GM18907 (cell line): Measurements from ENCODE around the gene GATA2.

Source experiments
- ATAC-seq: cut with Tn5 transposase; IDR thresholded peaks from one replicate; pipeline ENCODE4 v1.9.1; 2021; ENCODE audit warnings: mild to moderate bottlenecking, moderate library complexity; ENCODE audit not compliant: unreplicated experiment

Gene GATA2

DNA sequence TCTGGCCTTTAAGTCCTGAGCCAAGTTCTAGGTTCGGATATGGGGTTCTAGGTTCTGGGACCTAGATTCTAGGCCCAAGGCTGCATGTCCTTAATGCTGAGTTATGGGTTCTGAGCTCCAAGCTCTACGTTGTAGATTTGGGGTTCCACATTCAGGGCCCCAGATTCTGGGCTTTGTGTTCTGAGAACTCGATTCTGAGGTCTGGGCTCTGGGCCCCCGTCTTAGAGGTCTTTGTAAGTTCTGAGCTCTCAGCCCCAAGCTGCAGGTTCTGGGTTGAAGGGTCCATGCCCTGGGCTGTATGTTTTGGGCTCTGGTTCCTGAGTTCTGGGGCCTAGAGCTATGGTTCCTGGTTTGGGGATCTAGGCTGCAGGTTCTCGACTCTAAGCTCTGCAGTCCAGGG lies 16.3 kb downstream of the GATA2 start:
- ATAC-seq: no peak

DNA sequence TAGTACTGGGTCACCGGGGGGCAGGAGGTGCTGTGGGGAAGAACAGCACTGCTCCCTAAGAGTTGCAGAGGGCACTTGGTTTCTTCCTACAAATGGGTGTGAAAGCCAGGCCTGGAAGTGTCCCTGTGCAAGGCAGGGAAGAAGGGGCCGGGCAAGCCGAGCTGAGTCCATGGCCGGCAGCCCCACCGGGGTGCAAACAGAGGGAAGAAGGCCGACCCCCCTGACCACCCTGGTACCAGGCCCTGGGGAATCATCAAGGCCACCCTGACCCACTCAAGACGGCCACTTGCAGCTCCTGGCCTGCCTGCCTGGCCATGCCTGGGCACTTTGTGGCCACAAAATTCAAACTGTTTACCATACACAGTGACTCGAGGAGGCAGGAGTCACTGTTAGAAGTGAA lies 17.6 kb downstream of the GATA2 start:
- ATAC-seq: no peak

DNA sequence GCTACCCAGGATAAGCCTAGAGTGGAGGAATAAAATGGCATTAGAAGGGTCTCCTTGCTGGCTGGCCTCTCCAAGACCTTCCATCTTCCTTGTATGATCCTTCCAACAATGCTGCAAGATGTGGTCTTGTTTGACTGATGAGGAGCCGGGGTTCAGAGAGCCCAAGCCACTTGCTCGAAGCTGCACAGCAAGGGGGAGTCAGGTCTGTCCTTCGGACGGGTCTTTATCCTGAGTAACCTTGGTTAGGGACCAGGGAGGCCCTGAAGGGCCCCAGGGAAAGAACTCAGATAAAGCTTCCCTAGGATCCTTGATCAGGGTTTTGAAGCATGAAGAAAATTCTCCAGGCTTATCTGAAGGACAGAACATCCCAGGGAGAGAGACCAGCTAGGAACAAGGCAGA lies 19.3 kb downstream of the GATA2 start:
- no peak for ATAC-seq

DNA sequence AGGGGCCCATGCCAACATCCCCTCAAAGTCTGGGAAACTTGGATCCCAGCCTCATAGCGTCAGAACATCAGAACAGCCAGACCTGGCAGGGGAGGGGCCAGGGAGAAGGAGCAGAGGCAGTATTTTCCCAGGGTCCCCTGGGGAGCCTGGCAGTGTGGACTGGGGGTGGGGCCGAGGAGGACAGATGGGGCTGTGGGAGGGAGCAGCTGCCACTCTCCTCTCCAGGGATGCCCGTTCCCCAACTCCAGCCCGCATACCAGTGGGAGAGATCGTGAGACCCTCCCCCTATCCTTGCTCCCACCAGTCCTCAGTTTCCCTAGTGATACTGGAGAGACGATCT lies 19.9 kb downstream of the GATA2 start:
- no peak for ATAC-seq

DNA sequence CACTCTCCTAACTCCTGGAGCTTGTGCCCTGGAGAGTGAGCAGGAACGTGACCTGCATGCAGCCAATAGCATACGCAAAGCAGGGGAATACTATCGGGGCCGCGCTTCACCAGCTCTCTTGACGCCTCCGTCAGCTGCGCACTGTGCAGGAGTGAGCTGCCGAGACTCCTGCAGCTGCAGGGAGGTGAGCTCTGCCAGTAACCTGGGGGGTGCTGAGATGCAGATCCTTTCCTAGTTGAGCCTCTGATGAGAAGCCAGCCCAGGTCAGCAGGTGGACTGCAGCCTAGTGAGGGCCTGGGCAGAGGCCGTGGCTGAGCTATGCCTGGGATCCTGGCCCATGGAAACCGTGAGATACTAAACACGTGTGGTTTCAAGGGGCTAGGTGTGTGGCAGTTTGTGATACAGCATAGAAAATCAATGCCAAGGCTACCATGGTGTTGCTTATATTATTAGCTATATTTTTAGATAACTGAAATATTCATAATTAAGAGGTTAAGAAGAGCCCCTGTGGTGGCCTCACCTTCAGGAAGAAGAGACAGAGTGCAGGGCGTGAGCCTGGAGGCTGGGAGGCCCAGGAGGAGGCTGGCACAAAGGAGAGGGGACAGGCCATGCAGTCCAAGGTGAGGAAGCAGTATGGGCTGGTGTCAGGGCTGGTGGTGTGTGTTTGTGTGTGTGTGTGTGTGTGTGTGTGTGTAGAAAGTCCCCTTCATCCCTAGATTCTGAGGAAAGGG lies 20.4 kb downstream of the GATA2 start:
- ATAC-seq: no peak

DNA sequence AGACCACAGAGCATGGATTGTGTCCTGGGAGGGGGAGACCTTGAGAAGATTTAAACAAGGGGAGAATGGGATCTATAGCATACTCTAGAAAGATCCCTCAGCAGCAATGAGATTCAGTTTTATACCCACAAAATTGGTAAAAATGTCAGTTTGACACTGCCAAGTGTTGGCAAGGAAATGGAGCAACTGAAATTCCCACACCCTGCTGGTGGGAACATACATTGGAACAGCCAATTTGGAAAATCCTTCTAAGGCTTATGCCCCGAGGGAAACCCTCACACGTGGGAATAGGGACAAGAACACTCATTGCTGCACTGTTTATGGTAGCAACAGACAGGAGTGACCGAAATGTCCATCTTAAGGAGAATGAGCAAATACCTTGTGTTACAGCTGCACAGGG lies 21.3 kb downstream of the GATA2 start:
- no peak for ATAC-seq

DNA sequence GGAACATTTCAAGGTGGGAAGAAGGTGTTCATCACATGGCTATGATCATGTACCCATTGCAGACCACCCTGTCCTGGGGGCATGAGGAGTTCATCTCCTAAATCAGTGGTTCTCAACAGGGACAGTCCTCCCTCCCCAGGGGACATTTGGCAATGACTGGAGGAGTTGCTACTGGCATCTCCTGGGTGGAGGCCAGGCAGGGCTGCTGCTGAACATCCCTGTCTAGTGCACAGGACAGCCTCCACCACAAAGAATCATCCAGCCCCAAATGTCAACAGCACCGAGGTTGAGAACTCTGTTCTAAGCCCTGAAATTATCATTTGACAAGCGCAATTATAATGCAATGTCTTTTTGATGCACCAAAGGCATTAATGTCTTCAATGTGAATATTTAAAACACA lies 21.9 kb downstream of the GATA2 start:
- no peak for ATAC-seq

DNA sequence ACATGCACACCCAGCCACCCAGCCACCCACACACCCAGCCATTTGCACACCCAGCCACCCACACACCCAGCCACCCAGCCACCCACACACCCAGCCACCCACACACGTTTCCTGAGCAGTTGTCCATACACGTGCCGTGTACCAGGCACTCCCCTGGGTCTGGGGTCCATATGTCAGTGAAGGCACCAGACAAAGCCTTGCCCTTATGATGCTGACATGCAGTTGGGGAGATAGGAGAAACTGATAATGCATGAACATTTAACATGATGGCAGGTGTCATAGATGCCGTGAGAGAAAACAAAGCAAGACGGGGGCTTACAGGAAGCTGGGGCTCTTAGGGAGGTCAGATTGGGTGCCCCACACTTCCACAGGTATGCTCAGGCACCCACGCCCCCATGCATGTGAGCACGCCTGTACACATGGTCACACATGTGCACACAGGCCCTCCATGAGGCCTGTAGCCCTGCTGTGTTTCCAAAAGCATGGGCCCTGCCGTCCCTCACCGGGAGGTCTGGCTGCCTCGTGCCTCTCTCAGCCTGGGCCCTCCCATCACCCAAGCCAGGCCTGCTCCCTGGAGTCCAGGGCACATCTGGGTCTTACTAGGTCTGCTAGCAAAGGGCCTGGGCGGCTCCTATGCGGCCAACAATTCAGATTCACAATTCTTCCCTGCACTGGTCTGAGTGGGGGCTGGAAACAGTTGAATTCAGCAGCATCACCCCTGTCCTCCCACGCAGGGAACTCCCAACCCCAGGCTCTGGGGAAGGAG lies 22.7 kb downstream of the GATA2 start:
- no peak for ATAC-seq

DNA sequence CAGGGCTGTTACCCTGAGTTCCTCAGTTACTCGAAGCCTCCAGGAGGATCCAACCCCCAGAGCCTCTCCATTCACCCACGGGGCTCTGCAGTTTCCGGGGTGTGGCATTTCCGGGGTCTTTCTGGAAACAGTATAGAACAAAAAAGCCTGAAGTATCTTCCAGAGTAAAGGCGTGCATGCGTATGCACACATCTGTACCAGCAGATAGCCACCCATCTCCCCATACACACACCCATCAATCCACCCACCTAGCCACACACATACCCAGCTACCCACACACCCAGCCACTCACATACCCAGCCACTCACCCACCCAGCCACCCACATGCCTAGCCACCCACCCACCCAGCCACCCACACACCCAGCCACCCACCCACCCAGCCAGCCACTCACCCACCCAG lies 23.4 kb downstream of the GATA2 start:
- no peak for ATAC-seq

DNA sequence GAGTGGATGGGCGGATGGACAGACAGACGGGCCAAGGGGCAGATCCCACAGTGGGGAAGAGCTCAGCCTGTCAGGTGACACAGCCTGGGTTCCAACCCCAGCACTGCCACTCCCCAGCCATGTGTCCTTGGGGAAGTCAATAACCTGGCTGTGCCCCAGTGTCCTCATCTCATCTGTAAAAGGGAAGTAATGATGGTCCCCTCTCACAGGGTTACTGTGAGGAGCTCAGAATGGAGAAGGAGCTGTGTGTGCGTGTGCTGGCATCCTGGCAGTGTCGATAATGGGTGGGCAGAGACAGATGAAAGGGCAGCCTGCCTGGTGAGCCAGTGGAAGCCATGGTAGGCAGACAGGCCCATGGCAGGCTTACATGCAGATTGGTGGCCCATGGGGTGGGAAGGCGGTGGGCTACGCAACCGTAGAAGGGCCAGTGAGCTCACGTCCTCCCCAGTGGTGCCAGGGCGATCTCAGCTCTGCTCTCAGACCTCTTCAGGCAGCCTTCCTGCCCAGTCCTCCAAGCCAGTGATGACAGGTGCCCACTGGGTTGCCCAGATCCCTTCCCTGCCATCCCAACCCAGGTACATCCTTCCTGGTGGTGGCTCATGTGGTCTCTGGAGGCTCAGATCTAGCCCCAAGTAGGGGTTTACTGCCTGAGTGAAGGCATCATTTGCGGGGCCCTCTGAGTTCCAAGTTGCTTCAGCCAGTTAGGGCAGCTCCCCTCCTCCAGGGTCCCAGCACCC lies 24.0 kb downstream of the GATA2 start:
- no peak for ATAC-seq

DNA sequence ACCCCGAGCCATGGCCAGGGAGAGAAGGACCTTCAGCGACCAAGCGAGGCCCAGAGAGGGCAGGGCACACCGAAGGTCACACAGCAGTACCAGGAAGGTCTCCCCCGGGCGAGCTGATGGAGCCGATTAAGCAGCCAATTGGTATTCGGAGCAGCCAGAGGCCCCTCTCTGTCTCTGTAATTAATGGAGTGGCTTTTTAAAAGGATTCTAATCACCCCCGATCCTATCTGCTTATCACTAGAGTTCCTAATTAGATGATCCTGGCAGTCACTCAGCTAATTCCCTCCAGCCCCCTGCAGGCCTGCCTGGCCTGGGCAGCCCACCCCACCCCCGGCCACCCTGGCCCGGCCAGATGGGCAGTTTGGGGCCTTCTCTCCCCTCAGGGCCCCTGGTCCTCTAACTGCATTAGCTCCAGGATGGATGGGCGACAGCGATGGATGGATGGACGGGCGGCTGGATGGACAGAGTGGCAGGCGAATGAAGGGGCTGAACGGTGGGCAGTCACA lies 24.7 kb downstream of the GATA2 start:
- no peak for ATAC-seq

DNA sequence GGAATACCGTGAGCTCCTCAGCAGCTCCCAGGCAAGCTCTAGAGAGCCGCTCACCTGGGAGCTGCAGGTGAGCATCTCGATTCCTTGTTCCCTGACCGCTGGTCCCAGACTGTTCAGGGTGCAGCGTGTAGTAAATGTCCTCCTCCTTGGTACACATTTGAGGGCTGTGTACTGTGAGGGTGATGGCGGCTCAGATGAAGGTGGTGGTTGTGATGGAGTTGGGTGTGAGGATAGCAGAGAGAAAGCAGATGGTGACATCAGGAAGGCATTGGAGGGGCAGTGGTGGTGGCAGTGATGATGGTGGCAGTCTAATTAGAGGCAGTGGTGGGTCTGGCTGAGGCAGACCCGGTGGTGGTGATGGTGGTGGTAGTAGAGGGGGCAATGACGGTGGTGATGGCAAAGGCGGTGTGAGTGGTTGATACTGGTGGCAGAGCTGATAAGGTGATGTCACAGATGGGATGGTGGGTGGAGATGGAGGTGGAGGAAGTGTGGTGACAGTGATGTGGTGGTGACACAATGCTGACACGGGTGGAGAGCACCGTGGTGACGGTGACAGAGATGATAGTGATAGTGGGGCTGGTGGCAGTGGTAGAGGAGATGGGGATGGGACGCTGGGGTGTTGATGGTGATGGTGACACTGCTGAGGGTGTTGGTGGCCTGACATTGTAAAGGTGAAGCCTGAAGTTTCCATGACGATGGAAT lies 26.0 kb downstream of the GATA2 start, which contains the start of gene DNAJB8:
Gene DNAJB8 (minus strand): TSS at position 51 of the 702 bp plus-strand sequence. CDS start 3,645 bp downstream, outside the sequence.
- ATAC-seq: no peak

DNA sequence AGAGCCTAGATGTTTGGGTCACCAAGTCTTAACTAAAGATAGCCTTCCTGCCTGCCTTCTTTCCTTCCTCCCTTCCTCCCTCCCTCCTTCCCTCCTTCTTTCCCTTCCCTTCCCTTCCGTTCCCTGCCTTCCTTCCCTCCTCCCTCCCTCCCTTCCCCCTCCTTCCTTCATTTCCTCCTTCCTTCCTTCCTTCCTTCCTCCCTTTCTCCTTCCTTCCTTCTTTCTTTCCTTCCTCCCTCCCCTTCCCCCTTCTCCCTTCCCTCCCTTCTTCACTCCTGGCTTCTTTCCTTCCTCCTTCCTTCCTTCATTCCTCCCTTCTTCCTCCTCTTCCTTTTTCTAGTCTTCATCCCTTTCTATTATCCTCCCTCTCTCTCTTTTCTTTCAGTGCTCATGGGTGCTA lies 28.3 kb downstream of the GATA2 start:
- ATAC-seq: no peak

DNA sequence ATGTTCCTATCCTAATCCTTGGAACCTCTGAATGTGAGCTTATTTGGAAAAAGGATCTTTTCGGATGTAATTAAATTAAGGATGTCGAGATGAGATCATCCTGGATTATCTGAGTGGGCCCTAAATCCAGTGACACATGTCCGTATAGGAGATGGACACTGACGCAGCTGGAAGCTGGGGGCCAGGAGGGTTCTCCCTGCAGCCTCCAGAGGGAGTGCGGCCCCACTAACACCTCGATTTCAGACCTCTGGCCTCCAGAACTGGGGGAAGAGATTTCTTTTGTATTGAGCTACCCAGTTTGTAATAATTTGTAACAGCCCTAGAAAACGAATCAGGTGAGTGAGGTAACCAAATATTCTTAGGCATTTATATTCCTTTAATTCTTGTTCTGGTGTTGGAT lies 28.8 kb downstream of the GATA2 start:
- ATAC-seq: no peak

DNA sequence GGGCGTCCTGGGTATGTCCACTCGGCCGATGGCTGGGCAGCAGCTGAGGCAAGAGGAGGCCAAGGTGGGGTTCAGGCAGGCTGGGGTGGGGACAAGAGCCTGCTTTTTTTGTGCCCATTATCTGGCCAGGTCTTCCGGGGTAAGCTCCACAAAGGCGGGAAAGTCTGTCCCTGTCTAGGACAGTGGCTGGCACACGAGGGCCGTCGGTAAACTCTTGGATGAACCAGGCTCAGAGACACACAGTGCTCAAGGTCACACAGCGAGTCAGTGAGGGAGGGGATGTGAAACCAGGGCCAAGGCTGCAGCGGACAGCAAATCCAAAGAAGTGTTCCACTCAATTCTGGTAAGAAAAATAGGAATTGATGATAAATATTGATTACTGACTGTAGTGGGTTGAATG lies 29.2 kb downstream of the GATA2 start:
- ATAC-seq: no peak

DNA sequence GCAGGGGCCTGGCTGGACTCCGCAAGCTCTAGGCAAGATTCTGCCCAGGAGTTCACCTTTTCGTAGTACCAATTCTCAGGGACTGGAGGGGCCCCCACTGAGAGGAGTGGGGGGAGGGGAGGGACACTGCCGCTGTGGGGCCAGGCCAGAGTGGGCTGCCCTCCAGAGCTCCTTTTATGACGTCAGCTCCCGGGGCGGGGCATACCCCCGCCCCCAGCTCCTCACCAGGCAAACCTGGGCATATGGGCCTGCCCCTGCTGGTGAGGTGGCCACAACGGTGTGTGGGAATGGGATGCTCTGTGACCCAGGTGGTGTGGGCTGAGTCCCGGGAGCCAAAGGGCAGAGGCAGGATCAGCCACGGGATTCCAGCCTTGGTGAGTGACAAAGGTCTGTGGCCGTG lies 29.6 kb downstream of the GATA2 start:
- ATAC-seq: no peak

DNA sequence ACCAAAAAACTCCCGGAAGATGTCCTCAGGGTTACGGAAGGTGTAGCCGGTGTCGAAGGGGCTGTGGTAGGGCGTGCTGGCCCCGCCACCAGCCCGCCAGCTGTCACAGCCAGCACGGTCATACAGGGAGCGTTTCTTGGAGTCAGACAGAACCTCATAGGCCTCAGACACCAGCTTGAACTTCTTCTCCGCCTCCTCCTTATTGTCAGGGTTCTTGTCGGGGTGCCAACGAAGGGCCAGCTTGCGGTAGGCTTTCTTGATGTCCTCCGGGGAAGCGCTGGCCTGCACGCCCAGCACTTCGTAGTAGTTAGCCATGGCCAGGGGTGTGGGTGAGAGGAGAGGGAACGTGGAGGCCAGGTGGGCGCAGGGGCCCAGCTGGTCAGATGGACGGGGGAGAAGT lies 30.1 kb downstream of the GATA2 start:
- no peak for ATAC-seq

DNA sequence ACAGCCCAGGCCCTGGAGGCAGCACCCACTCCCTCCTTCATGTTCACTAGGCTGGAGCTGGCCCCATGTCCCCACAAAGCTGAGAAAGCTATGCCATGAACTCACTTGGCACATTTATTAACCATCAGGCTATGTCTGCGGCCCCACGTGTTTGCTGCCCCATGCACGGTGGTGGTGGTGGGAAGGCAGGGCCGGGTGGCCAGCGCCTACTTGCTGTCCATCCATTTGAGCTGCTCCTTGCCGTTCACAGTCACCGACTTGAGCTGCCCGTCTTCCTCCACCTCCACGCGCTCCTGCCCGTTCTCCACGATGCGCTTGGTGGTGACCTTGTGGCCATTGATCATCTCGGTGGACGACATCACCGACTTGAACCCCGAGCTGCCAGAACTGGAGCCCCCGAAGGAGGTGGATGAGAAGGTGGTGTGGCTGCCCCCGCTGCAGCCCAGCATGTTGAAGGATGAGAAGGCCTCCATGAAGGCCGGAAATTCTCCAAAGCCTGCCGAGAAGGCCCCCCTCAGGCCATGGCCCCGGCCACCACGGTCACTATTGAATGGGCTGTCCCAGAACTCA lies 30.6 kb downstream of the GATA2 start:
- ATAC-seq: no peak

DNA sequence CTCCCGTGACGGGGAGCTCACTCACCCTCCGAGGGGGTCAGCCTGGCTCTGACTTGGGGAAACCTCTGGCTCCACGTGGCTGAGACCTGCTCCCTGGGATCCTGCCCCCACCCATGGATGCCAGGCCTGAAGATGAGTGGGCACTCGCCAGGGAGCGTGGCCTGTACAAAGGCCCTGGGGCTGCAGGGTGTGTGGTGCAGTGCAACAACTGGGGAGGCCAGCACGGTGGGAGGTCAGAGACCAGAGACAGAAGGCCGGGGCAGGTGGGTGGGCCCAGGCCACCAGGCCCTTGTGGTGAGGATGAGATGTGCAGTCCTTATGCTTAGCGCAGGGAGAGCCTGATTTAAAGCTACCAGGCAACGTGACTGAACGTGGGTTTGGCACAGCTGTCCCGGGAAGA lies 31.3 kb downstream of the GATA2 start:
- ATAC-seq: no peak

DNA sequence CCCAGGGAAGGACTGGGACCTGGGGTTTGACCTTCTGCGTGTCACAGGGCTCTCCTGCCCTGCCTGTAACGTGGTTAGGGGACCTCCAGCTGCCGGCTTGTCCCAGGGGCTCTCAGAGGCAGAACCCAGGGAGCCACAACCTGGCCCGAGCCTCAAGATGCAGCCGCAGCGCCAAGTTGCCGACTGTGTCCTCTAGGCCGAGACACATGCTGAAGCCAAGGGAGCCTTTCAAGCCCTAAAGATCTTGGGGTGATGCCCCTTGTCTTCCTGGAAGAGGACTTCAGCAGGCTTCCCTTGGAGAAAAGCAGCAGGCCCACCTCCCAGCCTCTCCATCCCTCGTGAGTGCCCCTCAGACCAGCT lies 33.6 kb downstream of the GATA2 start:
- ATAC-seq: no peak
